ENCODE measurements around the gene NAV2. TPM values are rescaled to one million over a fixed set of nuclear protein-coding genes. Genes with fewer than 3 reads are reported as not detected.

The NAV2 gene
- polyA plus RNA-seq, 1 donor (not counting 4 experiments of a cell fraction or from before 2014, with no cell fraction given): 4.0 TPM

DNA sequence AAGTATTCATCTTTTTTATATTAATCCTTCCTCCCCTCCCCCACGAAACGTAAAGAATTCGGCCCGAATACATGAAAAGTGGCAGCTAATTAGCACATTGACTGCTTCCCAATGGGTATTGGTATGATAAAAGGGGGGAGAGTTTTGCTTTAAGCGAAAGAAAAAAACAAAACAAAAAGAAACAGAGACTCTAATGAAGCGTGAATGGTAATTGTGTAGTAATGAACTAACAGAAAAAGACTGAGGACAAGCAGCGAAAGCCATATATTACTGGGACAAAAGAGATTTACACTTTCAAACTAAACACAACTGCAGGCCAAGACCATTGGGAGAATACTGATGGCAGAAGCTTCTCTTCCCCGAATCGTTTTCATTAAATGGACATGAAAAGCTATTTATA is 445.1 kb downstream of the NAV2 start:
- H3K27ac ChIP-seq (ENCODE audit: control insufficient read depth, insufficient read depth, low read length): no peak overlapping the region
- no peaks in the 10 kb centered on the region for H3K4me1 ChIP-seq (ENCODE audit: control insufficient read depth, extremely low read depth, insufficient read depth, low read length)
- H3K4me3 ChIP-seq (ENCODE audit: control insufficient read depth in 2 of 3, extremely low read depth in 1 of 3, insufficient read depth in 2 of 3, low read depth in 1 of 3, low read length in 3 of 3): no peak overlapping the region
- FAIRE-seq (no peak), DNase-seq (ENCODE audit: low read depth, low spot score) (no peak)
- no peaks in the 10 kb centered on the region for H3K9me1 ChIP-seq (ENCODE audit: control insufficient read depth, extremely low read depth, insufficient read depth, low read length)
- dilution Hi-C loops (cut with MboI; ENCODE audit: extremely low pct_ligation_motif_present, low sequenced_read_pairs): no loop called here
- no peaks in the 10 kb centered on the region for H3K9me3 ChIP-seq (ENCODE audit: control insufficient read depth, low read depth, low read length)
- no peaks in the 10 kb centered on the region for H3K79me2 ChIP-seq (ENCODE audit: control insufficient read depth, insufficient read depth, low read length)
- H3K4me2 ChIP-seq (ENCODE audit: control insufficient read depth, extremely low read depth, insufficient read depth, low read depth, low read length): no peak overlapping the region
- no peak for TF ChIP-seq CTCF (optimal IDR thresholded peaks at IDR 0.05 in 1 of 3, IDR thresholded peaks at IDR 0.05 in 1 of 3, conservative IDR thresholded peaks at IDR 0.05 in 1 of 3; ENCODE audit: extremely low read depth in 1 of 3, insufficient read depth in 2 of 3, low read length in 3 of 3)
- TF ChIP-seq EZH2 (IDR thresholded peaks at IDR 0.05; ENCODE audit: low read length): no peak
- H3K36me3 ChIP-seq (ENCODE audit: control insufficient read depth in 2 of 2, extremely low read depth in 1 of 2, insufficient read depth in 2 of 2, low read length in 2 of 2): no peaks in the 10 kb centered on the region
- H3K27me3 ChIP-seq (ENCODE audit: control insufficient read depth, extremely low read depth, insufficient read depth, low read length): peaks cover 83% of the 10 kb centered on the region
- H2AFZ ChIP-seq (ENCODE audit: control insufficient read depth, low read length): no peak overlapping the region
- H4K20me1 ChIP-seq (ENCODE audit: control insufficient read depth, extremely low read depth, insufficient read depth, low read length): no peaks in the 10 kb centered on the region
- H3K9ac ChIP-seq (ENCODE audit: control insufficient read depth, extremely low read depth, insufficient read depth, low read length): no peak overlapping the region

DNA sequence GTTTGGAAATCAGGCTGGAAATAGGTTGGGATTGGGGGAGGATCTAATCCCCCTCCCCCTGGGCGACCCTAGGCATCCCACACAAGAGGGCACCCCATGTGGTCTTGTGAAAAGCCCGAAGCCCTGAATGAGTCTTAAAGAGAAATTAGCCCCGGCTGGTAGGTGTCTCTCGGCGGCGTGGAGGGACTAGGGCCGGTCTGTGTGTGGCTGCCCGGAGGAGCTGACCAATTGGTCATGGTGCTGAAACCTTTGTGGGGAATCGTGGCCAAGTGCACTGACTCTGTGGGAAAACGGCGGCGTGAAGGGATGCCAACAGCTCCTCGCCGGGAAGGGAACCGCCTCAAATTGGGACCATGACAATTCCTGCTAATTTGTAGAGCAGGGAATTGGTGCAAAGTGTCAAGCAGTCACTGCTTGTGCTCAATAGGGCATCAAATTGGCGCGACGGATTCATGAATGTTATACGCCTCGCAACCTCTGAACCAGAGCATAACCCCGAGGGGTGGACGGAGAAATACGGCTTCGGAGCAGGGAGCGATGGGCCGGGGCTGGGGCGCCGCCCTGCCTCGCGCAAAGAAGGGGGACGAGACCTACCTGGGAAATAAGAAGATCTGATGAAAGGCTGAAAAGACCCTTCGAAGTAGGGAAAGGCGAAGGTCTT is 446.1 kb downstream of the NAV2 start:
- peak; percentile 81 for TF ChIP-seq EZH2 (IDR thresholded peaks at IDR 0.05; ENCODE audit: low read length)
- no peak for TF ChIP-seq CTCF (optimal IDR thresholded peaks at IDR 0.05 in 1 of 3, IDR thresholded peaks at IDR 0.05 in 1 of 3, conservative IDR thresholded peaks at IDR 0.05 in 1 of 3; ENCODE audit: extremely low read depth in 1 of 3, insufficient read depth in 2 of 3, low read length in 3 of 3)
- no peaks in the 10 kb centered on the region for H3K36me3 ChIP-seq (ENCODE audit: control insufficient read depth in 2 of 2, extremely low read depth in 1 of 2, insufficient read depth in 2 of 2, low read length in 2 of 2)
- FAIRE-seq (no peak), DNase-seq (ENCODE audit: low read depth, low spot score) (no peak)
- no peaks in the 10 kb centered on the region for H3K9me3 ChIP-seq (ENCODE audit: control insufficient read depth, low read depth, low read length)
- dilution Hi-C loops (cut with MboI; ENCODE audit: extremely low pct_ligation_motif_present, low sequenced_read_pairs): no loop called here
- no peaks in the 10 kb centered on the region for H3K4me1 ChIP-seq (ENCODE audit: control insufficient read depth, extremely low read depth, insufficient read depth, low read length)
- H3K4me3 ChIP-seq (ENCODE audit: control insufficient read depth in 2 of 3, extremely low read depth in 1 of 3, insufficient read depth in 2 of 3, low read depth in 1 of 3, low read length in 3 of 3): no peak overlapping the region
- H3K4me2 ChIP-seq (ENCODE audit: control insufficient read depth, extremely low read depth, insufficient read depth, low read depth, low read length): no peak overlapping the region
- H3K9ac ChIP-seq (ENCODE audit: control insufficient read depth, extremely low read depth, insufficient read depth, low read length): no peak overlapping the region
- H4K20me1 ChIP-seq (ENCODE audit: control insufficient read depth, extremely low read depth, insufficient read depth, low read length): no peaks in the 10 kb centered on the region
- H3K27ac ChIP-seq (ENCODE audit: control insufficient read depth, insufficient read depth, low read length): no peak overlapping the region
- no peak overlapping the region for H2AFZ ChIP-seq (ENCODE audit: control insufficient read depth, low read length)
- no peaks in the 10 kb centered on the region for H3K79me2 ChIP-seq (ENCODE audit: control insufficient read depth, insufficient read depth, low read length)
- H3K27me3 ChIP-seq (ENCODE audit: control insufficient read depth, extremely low read depth, insufficient read depth, low read length): peaks cover 90% of the 10 kb centered on the region
- no peaks in the 10 kb centered on the region for H3K9me1 ChIP-seq (ENCODE audit: control insufficient read depth, extremely low read depth, insufficient read depth, low read length)
